GM21528 (cell line): ENCODE results near the gene IL3.
"Not testable (repeated sequence)": the region's sequence is repeated elsewhere in the genome, so short reads cannot be mapped to it uniquely, and the experiment has no call there.

Experiments
- ATAC-seq: cut with Tn5 transposase; IDR thresholded peaks from one replicate; pipeline ENCODE4 v1.9.1; 2021; ENCODE audit warnings: mild to moderate bottlenecking, moderate library complexity; ENCODE audit not compliant: unreplicated experiment, low FRiP score

IL3 gene

DNA sequence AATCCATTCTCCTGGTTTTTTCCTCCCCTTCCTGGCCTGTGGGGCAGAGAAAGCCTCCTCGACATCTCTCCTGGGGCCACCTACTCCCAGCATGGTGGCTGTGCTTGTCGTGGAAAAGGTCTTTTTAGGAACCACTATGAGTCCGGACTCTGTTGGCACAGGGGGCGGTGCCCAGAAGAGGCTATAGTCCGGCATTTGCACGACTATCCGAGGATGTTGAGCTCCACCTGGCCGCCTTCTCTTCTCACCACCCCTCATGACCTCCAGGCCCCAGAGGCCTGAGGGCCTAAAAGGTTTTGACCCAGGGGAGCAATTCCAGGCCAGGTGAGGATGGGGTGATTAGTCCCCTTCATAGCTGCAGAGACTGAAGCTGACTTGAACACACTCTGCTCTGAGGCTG, 27.2 kb downstream of the IL3 start:
- no peak for ATAC-seq

DNA sequence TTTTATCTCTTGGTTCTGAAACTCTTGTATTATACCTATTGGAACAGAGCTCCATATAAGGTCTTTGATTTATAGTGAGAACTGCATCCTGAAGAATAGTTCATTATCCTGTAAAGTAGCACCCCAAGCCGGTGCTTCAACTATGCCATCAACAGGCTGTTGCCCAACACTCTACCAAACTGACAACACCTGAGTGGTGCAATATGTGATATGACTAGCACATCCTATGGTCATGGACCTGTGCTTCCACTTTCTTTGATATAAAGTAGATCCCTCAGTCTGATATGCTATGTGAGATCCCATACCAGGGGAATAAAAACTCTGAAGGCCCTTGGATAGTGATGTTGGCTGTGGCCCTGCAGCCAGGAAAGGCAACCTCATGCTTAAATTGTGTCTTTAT, 28.9 kb downstream of the IL3 start:
- no peak for ATAC-seq

DNA sequence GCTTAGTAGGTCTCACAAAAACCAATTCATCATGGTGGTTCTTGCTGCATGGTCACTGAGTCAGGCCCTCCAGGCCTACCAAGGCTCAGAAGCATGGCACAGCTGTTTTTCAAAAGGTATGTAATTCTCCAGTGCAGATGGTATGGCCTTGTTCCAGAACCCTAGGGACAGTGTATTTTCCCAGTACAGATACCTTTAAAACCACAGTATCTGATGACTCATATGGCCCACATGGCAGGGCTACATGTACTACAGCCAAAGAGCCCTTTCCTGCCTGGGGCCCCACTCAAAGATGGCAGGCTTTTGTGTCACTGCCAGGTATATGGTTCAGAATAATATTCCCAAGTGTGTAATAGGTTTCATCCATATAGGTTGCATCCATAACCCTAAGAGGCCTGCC, 29.7 kb downstream of the IL3 start:
- no peak for ATAC-seq

DNA sequence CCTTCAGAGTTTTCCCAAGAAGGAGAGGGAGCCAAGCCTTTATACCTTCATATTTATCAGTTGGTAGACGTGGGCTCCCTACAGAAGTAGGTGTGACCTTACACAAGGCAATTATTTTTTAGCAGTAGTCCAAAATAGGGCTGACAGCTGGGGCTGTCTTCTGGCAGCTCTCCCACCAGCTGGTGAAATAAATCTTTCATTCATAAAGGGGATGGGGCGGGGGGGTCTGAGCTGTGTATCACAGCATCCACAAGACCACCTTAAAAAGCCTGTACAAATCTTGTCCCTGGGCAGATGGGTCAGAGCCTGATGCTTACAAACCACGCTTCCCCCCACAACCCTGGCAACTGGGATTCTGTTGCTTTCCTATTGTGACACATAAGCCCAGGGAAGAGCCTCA, 32.8 kb downstream of the IL3 start:
- no peak for ATAC-seq

DNA sequence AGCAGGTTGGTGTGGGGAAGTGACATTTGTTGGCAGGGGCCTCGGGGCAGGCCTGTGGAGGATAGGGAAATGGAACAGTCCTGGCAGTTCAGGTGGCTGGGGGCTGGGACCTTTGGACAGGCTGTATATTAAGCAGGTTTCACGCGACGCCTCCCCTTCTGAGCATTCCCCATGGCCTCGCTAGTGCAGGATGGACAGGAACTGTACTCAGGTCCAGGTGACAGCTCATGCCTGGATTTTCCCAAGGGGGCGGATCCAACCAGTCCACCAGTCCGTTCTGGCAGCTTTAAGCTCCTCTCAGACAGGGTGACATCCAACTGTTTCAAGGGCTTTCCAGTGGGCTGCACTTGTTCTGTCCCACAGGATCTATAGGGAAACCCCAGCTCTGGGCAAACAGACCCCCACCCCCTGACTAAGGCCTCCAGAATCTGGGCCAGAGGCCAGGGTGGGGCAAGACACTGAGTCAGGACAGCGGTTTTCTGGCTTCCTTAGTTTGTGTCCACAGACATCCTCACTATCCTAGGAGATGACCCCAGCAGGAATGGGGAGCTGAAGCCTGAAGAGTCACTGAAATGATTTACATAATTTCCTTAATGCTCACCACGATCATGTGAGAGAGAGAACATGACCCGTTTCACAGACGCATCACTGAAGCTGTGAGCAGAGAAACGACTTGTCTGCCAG, 34.1 kb downstream of the IL3 start:
- no peak for ATAC-seq

DNA sequence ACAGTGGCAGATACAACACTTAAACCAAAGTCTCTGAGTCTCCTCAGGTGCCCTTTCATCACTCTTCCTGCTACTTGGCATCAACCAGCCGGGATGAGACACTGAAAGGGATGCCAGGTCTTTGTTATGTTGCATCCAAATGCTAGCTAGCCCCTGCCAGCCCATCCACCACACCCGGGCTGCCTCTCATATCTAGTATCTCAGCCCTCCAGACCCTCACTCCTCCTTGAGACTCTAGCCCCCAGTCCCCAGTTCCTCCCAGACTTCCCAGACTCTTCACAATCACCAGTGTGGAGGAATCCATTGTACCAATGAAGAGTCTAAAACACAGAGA, 34.6 kb downstream of the IL3 start:
- no peak for ATAC-seq

DNA sequence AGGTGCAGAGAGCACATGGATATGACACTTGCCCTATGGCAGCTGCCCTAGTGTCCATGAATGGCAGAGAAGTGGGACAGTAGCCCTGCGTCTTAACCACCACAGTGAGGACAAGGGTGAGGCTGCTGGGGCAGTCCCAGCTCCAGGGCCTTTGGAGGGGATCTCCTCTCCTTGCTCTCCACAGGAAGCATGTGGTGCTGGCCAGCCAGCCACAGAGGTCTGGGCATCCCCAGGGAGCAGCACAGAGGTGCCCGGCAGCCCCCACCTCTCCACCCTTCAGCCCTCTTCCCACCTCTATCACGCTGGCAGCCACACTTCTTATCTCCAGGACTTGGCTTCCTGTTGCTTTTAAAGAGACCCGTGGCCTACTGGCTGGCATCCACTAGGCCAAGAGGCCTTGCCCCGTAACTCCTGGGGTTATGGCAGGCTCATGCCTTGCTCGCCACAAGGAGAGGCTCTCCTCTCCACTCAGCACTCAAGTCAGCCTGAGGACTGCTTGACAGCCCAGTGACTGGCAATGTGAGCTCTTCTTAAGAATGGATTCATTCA, 35.0 kb downstream of the IL3 start:
- ATAC-seq = no peak

DNA sequence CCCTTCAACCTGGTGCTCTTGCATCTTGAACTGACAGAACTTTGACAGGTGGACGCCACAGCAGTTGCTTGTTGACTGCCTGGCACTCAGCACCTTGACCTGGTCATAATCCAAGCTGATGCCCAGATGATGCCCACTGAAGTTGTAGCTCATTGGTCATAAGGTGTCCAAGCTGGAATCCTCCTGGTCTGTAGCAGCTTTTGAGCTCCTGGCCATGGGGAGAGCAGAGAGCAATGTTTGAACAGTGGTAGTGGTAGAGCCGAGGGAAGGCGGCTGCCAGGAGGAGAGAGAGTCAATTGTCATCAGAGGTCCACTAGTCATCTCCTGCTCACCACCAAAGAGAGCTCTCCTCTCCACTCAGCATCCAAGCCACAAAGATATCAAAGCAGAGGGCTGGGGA, 36.4 kb downstream of the IL3 start:
- ATAC-seq = no peak

DNA sequence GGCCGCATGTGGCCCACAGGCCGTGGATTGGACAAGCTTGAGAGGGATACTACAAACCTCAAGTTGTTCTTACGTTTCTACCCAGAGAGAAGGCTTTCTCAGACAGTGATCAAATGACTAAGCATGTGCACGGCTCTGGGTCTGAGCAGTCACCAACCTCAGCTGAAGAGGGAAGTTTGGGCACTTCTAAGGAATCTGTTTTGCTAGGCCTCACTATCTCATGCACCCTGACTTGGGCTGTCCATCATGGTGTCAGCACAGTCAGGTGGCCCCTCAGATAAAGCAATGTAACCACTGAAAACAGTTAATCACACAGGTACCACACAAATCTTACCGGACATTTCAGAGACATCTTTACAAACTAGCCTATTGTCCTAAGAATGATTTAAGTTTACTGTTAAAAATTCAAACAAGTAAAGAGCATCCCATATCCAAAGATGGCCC, 37.7 kb downstream of the IL3 start:
- no peak for ATAC-seq

DNA sequence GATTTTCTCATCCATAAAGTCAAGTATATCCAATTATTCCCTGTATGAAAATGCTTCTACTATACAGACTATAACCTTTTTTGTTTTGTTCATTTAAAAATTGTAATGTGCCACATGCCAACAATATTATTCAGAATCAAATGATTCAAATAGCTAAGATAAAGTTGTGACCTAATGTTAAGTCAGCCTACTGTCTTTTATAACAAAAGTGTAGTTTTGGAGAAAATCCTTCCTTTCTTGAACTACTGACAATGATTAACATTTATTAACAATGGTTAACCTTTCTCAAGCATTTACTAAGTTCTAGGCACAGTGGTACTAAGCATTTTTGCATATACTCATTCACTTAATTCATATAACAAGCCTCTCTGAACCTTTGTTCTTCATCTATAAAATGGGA, 38.2 kb downstream of the IL3 start:
- ATAC-seq = no peak

DNA sequence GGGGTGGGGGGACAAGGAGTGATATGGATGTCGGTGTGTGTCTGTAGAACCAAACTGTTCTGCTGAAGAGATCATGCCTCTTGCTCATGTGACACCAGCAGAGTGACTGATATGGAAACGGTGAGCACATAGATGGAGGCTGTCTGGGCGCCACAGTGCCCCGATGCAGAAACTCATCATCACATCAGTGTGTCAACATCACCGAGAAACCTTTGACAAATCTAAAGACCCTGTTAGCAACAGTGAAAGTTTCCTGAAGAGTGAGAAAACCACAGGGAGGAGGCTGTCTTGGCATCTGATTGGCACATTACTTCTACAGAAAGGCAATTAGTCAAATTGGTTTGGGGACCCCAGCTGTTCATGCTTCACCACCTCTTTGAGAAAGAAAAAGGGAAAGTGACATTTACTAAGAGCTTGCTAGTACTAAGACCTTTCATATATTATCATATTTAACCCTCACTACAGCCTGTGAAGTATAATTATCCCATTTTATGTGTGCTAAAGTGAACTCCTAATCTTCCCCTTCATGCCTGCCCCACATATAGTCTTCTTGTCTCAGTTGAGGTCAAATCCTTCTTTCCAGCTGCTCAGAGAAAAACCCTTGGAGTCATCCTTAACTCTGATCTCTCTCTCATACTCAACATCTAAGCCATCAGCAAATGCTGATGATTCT, 38.8 kb downstream of the IL3 start:
- ATAC-seq = peak; percentile 40

DNA sequence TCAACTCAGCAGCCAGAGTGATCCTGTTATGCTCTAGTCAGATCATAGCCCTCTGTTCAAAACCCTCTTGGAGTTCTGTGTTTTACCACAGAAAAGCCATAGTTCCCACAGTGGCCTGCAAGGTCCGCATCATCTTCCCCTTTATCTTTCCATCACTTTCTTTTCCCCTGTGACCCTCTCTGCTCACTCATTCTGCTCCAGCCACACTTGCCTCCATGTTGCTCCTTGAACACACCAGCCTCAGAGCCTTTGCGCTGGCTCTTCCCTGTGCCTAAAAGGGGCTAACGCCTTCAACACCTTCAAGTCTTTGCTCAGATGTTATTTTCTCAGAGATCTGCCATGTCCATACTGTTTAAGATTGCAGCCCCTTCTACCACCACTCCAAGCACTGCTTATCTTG, 39.5 kb downstream of the IL3 start:
- ATAC-seq = no peak

DNA sequence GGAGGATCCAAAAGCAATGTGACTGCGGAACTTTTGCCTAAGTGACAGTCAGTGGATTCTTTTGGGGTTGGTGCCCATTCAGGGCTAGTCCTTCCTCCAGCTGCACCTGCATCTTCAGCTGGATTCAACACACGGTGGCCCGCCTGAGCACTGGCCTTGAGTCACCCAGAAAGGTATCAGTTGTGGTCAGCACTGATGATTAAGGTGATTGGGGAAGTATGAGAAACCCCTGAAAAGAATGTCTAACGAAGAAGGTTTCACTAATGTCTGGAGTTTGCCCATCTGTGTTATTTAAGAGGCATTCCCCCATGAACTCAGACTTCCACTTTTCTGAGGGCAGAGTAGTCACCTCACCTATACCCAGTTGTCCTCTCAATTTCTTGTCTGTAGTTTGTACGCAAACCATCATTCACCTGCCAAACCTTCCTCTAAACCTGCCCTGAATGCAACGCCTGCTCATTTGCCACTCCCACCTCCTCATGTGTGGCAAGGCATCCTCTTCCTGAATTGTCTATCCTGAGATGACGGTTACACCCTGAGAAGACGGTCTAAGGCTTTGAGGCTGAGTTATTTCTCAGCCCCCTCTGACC, 40.3 kb downstream of the IL3 start:
- ATAC-seq = peak; percentile 31

DNA sequence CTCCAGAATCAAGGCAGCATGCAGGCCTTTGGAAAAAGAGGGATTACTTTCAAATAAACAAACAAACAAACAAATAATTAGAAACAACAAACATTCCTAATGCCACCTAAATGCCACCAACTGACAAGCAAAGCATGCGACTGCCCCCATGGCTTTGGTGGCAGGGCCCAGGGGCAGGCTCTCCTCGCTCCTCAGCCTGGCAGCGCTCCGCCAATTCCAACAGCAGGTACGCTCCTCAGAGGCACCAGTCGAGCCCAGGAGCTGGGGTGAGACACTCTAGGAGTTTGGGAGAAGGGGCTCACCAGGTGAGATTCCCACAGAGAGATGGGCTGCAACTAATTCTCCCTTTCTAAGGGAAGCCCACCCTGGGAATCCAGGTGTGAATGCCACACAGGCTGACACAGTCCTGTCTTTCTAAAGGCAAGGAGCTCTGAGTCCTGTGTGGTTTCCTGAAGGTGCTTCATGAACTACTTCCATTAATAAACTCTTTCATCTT, 41.0 kb downstream of the IL3 start:
- no peak for ATAC-seq

DNA sequence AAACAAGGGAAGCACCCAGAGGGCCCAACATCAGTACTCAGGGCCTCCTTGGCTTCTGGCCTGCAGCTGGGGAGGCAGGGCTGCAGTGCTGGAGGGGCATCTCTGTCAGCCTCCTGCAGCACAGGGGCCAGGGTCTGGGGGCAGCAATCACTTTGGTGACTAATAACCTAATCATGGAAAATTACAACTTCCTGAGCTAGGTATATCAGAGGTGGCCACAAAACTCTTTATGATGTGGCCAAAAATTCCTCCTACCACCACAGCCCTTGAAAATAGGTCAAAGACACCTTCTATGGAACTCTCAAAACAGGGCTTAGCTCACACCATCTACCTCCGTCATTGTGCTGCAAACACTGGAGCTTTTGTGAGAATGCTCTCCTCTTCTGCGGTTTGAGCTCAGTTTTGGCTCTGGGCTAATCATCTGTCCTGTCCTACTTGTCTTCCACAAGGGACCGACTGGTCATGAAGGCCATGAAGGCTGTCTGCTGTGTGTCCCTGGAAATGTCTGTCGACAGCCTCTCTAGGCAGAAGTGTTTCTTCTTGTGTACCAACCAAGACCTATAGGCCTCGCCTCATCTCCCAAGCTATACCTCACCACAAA, 41.7 kb downstream of the IL3 start:
- no peak for ATAC-seq

DNA sequence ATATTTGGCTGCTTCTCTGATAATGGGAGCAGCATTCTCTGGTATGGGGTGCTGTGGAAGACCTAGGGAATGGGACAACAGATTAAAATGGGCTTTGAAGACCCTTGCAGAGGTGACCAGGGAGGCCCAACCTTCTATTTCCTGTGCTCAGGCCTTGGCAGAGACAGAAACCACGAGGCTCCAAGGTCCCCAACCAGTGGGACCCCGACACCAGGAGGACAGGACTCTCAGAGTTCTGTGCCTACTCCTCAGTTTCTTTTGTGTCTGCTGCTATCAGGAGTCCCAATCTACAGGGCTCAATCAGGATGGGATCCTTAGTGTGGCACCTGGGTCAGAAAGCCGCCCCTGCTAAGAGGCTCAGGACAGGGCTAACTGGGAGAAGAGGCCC, 42.5 kb downstream of the IL3 start:
- ATAC-seq = no peak

DNA sequence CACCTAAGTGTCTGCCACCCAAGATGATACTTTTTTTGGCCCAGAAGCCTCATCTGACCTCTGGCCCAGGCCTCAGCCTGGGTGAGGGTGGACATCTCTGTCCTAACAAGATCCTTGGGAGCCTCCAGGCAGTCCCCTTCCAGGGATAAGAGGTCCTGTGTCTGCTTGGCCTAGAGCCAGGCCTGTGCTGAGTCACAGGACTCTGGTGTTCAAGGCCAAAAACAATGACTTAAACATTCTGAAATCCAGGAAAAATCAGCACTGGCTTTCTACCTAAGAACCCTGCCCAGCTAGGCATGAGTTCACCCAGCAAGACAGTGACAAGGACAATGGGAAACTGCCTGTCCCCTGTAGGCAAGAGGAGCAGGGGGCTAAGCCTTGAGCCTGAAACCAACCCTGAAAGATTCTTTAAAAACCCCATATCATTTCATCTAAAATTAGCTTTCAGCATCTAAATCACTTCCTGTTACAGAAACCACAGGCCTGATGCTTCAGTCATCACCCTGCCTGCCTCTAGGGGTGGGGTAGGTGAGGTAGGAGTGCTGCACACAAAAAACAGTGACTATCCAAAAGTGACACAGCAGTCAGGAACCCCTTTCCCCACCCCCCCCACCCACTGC, 43.0 kb downstream of the IL3 start:
- peak; percentile 74 for ATAC-seq

DNA sequence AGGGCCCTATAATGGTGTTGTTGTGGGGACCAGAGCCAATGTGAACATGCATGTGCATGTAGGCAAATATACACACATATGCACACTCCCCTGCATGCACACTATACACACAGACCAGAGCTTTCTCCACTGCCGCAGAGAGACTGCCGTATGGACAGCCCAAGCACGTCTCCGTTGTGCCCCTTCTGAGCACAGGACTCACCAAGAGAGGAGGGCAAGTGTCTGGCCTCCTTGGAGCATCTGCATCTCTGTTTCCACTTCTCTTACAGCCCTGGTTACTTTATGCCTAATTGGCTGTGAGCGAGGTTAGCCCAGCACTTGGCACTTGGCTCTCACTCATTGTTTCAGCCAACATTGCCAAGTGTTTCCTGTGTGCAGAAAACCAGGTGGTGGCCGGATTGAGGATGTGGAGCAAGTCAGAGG, 43.5 kb downstream of the IL3 start:
- peak; percentile 22 for ATAC-seq

DNA sequence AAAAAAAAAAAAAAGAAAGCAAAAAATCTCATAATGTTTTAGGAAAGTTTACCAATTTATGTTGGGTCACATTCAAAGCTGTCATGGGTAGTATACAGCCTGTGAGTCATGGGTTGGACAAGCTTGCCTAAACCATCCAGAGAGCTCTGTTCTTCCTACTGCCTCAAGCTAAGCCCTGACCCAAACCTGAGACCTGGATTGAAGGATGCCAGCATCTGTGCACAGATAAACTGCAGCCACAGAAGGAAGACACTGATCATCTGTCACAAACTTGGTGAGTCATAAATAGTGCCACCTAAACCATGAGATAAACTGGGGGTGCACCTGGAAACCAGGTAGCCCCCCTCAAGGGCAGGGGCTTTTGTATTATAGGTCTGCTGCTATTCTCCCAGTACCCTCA, 44.1 kb downstream of the IL3 start:
- ATAC-seq = no peak

DNA sequence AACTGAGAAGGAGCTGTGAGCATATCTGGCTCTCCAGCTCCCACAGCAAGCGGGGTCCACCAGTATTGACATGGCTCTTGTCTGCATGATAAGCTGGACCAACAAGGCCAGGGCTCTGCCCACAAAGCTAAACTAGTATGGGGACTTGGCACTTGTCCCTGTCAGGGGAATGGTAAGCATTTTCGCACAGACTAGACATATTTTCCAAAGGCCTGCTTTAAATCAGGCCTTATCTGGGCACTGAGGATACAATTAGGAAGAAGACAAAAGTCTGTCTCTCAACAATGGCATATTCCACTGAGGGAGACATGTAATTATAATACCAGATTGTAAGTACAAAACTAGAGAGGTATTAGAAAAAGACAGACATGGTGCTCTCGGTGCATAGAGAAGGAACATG, 45.2 kb downstream of the IL3 start:
- no peak for ATAC-seq

DNA sequence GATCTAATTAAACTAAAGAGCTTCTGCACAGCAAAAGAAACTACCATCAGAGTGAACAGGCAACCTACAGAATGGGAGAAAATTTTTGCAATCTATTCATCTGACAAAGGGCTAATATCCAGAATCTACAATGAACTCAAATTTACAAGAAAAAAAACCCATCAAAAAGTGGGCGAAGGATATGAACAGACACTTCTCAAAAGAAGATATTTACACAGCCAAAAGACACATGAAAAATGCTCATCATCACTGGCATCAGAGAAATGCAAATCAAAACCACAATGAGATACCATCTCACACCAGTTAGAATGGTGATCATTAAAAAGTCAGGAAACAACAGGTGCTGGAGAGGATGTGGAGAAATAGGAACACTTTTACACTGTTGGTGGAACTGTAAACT, 48.0 kb downstream of the IL3 start:
- ATAC-seq = not testable (repeated sequence)
